Measurements from ENCODE around the gene WDR74. TPM values are rescaled to one million over a fixed set of nuclear protein-coding genes. Genes with fewer than 3 reads are reported as not detected.
A peak's percentile ranks its signal among the peaks of the same experiment; 100 is the strongest.

WDR74 gene
- total and polyA plus RNA-seq, 2 of the 13 experiments (the other 11 are each of a cell fraction or from before 2014, with no cell fraction given) = 77.0 to 83.3 TPM

- TF ChIP-seq NONO (IDR thresholded peaks at IDR 0.05) (no peak), NONO (CRISPR knock-in tag; conservative IDR thresholded peaks at IDR 0.05) (peak; percentile 57), SAP130 (CRISPR knock-in tag; IDR thresholded peaks at IDR 0.05; ENCODE audit: low read depth) (peak; percentile 80), NCOR1 (IDR thresholded peaks at IDR 0.05; ENCODE audit: borderline replicate concordance, low read length) (peak; percentile 67; the same call in 1 of the 2 replicates), HNRNPL (IDR thresholded peaks at IDR 0.05; ENCODE audit: low read depth, low read length) (peak; percentile 47; the same call in 1 of the 2 replicates), ZNF124 (CRISPR knock-in tag; IDR thresholded peaks at IDR 0.05) (0 out of 2 replicates have a peak, but pooled peaks have one; percentile 38), PHF5A (CRISPR knock-in tag; IDR thresholded peaks at IDR 0.05; ENCODE audit: low read depth, unreplicated experiment) (no peak)
- TF ChIP-seq, protein P1, sequence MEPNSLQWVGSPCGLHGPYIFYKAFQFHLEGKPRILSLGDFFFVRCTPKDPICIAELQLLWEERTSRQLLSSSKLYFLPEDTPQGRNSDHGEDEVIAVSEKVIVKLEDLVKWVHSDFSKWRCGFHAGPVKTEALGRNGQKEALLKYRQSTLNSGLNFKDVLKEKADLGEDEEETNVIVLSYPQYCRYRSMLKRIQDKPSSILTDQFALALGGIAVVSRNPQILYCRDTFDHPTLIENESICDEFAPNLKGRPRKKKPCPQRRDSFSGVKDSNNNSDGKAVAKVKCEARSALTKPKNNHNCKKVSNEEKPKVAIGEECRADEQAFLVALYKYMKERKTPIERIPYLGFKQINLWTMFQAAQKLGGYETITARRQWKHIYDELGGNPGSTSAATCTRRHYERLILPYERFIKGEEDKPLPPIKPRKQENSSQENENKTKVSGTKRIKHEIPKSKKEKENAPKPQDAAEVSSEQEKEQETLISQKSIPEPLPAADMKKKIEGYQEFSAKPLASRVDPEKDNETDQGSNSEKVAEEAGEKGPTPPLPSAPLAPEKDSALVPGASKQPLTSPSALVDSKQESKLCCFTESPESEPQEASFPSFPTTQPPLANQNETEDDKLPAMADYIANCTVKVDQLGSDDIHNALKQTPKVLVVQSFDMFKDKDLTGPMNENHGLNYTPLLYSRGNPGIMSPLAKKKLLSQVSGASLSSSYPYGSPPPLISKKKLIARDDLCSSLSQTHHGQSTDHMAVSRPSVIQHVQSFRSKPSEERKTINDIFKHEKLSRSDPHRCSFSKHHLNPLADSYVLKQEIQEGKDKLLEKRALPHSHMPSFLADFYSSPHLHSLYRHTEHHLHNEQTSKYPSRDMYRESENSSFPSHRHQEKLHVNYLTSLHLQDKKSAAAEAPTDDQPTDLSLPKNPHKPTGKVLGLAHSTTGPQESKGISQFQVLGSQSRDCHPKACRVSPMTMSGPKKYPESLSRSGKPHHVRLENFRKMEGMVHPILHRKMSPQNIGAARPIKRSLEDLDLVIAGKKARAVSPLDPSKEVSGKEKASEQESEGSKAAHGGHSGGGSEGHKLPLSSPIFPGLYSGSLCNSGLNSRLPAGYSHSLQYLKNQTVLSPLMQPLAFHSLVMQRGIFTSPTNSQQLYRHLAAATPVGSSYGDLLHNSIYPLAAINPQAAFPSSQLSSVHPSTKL (CRISPR knock-in tag; IDR thresholded peaks at IDR 0.05) = 0 out of 2 replicates have a peak, but pooled peaks have one; percentile 32
Measured at GRCh38 chr11:62831520-62832335, 7.7 kb downstream of the WDR74 start, which contains the start of gene STX5 (continued).

Data from HepG2 (cell line).